Measurements from ENCODE around the gene ADRA2B.

ADRA2B gene

GRCh38 chr2:96137321-96138178, 21.2 kb upstream of the ADRA2B start:
- no peak for DNase-seq (ENCODE audit: low spot score)

DNA sequence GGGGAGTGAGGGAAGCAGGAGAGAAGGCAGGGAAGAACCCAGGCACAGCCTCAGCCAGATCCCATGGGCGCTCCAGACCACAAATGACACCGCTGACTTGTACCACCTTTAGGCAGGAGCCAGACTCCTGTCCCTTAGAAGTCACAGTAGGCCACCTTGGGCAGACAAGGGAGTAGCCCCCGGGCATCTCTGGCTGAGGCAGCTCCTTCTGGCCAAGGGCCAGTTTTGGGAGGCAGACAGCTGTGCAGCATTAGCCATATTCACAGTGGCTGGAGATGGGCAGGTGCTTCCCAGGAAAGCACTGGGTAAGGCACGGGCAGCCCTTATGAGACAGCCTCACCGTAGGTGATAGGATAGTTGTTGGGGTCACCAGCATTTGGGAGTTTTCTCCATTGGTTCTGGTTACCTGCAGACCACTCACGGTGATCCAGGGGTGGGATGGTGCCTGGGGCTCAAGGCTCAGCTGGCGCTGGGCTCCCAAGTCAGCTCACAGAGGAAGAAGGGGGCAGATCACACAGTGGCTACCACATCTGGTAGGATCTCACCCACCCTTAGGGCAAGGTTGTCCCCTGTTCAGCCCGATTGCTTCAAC, 19.9 kb upstream of the ADRA2B start:
- DNase-seq (ENCODE audit: low spot score): no peak

DNA sequence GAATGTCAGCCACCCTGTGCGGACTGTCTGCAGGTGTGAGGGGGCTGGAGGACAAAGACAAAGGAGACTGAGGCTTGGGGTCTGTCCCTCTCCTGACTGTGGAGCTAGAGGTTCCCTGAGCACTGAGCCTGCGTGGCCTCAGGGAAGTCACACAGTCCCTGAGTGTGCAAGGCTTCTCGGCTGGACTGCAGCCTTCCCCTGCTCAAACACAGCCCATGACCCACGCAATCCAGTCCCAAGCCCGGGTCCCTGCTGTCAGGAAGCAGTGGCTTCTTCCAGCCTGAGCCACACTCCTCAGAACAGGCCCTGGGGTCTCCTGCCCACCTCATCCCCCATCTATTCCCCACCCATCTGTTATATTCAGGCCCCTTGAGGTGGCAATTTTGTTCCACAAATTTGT, 19.2 kb upstream of the ADRA2B start:
- DNase-seq (ENCODE audit: low spot score): no peak

DNA sequence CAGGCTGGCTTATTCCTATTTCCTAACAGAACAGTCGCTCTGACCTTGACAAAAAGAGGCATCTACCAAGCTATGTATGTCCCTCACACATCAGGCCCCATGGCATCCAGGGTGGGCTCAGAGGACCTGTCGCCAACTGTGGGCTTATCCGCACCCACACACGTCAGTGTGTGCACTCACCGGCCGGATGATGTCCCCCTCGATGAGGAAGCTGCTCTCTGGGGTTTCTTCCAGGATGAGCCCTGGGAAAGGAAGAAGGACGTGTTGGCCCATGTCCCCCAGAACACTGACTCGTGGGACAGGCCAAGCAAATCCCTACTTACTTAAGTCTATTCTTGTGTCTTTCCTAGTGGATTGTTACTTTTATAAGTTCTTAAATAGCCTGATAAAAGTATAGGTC, 18.8 kb upstream of the ADRA2B start:
- no peak for DNase-seq (ENCODE audit: low spot score)

- no peak for DNase-seq (ENCODE audit: low spot score)
These were observed 18.1 kb upstream of the ADRA2B start for GRCh38 chr2:96134421-96134820.

DNA sequence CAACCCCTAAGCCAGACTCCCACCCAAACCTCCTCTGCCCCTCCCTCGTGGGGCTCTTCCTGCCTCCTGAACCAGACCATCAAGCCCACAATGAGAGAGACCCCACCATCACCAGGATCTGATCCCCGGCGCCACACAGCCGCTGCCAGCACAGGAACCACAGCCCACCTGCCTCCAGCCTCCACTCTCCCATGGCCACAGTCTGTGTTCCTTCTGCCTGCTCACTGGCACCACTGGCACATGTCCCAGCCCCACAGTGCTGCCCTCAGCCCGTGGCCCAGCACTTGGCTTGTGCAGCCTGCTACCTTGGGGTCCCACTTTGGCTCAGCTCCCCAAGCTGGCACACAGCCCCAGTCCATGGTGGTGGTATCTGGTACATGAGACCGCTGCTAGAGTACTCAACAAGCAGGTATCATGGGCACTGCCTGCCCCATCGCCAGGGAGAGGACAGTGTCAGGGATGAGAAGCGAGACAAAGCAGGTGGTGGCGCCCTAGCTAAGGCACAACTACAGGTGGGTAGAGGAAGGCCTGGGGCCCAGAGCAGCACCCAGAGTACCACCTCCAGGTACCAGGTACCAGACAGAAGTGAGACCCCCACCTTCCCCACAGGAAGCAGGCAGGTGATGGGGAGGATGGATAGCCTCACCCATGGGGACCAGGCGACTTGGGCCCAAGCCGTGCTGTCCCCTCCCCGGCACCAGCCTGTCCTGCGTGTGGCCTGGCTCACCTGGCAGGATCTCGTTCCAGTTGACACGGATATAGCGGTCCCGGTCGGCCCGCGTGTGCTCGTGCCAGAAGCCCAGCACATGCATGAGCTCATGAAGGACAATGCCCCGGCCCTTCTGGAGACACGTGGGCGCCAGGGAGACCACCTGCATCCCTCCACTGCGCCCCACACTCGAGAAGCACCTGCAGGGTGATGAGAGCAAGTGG, 15.7 kb upstream of the ADRA2B start:
- no peak for DNase-seq (ENCODE audit: low spot score)

DNA sequence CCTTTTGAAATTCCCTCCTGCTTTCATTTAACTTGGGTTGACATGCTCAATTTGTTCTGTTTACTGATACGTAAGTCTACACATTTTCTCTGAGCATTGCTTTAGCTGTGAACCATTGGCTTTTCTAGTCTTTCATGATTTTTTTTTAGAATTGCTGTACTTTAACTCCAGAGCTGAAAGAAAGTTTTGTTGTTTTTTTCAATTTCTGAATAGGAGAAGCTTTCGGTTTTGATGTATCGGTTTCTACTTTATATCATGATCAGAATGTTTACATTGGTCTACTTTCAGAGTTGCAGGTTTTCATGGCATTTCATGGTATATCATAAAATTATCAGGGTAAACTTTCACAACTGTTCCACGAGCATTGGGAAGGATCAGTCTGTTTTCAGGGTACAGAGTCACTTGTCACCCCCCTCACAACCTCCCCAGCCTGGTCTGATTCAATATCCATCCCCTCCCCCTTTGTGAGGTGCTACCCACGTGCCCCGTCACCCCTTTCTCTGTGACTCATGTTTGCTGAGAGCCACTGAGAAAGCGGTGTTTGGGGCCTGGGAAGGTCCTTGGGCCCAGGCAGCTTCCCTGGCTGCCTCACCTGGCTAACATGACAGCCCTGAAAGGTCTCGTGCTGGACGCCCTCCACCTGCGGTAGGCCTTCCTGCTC, 14.9 kb upstream of the ADRA2B start:
- no peak for DNase-seq (ENCODE audit: low spot score)

DNA sequence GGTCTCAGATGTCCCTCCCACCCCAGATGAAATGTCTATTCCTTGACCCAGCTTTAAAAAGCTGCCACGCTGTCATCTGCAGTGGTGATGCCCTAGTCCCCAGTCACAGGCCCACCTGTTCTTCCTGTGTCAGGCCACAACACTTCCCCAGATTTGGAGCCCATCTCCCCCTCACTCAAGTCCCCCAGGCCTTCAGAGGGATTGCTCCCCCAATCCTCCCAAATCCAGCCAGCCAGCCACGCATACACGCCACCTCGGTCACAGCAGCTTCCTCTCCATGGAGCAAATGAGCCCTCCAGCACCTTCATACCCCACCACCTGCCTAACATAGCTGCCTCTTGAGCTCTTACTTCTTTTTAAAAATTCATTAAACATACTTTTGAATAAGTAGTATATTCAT, 14.1 kb upstream of the ADRA2B start:
- DNase-seq (ENCODE audit: low spot score): no peak

GRCh38 chr2:96129528-96130120, 13.3 kb upstream of the ADRA2B start:
- DNase-seq (ENCODE audit: low spot score): no peak

DNA sequence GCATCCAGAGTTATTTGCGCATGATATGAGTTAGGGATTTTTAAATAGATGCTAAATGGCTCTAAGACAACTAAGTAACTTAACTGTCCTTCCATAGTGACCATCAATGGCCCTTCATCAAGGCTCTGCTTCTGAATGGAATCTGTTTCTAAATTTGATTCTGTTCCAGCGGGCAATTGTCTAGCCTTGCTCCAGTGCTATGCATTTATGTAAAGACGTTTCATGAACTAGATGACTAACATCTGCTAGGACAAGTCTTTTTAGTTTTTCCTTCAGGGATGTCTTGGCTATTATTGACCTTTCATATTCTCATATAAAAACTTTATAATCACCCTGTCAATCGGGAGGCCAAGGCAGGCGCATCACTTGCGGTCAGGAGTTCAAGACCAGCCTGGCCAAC, 12.1 kb upstream of the ADRA2B start:
- DNase-seq (ENCODE audit: low spot score): no peak

DNA sequence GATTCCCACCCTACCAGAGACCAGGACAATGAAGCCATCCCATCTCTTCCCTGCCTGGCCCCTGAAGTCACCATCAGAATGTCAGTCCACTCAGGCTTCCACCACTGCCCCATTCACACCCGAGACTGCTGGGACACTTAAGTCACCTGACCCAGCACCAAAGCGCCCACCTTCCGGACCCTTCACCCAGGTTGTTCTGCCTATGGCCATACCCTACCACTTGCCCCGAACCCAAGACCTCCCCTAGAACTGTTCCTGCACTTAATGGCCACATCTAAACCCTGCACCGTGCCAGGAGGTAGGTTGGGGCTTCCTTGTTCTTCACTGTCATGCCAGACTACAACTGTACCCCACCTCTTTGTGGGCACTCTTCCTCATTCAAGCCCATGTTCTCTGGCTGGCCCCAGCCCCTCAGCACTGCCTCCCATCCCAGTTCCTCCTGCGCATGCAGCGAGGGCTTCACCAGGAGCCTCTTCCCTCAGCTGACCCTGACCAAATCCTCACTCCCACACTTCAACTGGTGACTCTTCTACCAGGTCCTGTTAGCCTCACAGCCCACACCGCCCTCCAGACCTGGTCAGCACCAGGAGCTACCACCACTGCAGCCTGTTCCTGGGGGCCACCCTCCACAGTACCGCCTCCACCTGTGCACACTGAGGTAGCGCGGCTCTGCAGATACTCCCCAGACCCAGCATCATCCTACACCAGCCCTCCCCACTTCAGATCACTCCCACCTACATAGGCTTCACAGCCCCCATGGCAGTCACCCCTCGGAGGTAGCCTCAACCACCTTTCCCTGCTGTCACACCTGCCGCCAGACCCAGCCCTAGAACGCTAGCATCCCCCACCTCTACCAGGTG, 8.3 kb upstream of the ADRA2B start:
- no peak for DNase-seq (ENCODE audit: low spot score)

DNA sequence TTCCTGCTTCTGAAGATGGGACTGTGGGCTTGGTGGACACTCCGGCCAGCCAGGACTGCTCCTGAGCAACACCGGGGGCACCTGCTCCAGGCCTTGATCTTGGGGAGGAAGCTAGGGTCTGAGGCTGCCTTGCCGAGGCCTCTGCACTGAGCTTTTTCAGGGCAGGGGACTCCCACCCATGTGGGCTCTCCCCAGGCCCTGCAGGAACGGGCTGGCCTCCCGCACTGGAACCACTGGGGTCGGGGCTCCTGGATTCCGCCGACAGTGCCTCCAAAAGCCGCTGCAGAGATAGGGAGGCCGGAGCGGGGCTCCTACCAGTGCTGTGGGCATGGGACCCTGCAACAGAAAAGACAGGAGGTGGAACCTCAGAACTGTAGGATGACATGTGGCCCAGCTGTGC, 7.6 kb upstream of the ADRA2B start:
- no peak for DNase-seq (ENCODE audit: low spot score)

DNA sequence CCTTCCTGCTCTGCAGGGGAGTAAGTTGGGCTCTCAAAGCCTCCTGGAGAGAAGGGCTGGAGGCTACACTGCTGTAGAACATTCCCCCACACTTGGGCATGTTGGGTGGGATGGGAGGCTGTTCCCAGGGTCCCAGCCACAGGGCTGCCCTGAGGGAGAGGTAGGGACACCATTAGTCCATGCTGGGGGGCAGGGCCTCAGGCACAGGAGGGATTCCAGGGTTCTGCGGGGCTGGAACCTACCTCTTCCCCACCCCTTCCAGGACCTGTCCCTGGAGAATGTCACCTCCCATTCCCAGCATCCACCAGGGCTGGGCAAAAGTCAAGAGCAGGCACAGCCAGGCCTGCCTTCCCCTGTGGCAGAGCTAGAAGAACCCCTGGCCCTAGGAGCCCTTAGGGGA, 6.9 kb upstream of the ADRA2B start:
- no peak for DNase-seq (ENCODE audit: low spot score)

DNA sequence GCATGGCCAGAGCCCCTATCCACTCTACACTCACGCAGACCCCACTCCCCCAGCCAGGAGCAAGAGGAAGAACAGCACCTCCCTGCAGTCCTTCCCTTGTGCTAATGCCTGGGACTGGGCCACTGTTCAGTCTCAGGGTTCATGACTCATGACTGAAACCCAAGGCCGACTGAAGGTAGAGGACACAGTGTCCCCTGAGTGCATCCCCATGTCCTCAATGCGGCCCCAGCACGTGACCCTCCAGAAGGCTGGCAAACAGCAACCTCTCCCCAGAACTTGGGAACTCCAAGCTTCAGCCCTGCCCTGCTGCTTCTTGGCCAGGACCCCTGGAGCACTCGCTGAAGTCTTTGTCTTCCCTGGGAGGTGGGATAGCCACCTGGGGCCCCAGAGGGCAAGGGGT, 6.0 kb upstream of the ADRA2B start:
- DNase-seq (ENCODE audit: low spot score): no peak

DNA sequence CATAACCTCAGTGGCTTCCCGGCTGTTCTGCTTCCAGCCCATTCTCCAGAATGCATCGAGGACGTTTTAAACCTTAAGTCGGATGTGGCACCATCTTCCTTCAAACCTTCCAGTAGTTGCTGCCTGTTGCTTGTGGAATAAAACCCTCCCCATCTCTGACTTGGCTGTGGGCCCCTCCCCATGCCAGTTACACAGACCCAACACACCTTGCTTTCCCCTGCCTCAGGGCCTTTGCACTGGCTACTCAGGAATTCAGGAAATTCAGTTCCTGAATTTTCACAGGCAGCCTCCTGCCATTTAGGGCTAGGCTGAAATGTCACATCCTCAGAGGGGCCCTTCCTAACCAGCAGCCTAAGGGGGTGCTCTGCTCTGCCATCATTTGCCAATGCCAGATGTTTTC, 5.0 kb upstream of the ADRA2B start:
- no peak for DNase-seq (ENCODE audit: low spot score)

- no peak for DNase-seq (ENCODE audit: low spot score)
These were observed 4.6 kb upstream of the ADRA2B start for GRCh38 chr2:96120991-96121390.

DNA sequence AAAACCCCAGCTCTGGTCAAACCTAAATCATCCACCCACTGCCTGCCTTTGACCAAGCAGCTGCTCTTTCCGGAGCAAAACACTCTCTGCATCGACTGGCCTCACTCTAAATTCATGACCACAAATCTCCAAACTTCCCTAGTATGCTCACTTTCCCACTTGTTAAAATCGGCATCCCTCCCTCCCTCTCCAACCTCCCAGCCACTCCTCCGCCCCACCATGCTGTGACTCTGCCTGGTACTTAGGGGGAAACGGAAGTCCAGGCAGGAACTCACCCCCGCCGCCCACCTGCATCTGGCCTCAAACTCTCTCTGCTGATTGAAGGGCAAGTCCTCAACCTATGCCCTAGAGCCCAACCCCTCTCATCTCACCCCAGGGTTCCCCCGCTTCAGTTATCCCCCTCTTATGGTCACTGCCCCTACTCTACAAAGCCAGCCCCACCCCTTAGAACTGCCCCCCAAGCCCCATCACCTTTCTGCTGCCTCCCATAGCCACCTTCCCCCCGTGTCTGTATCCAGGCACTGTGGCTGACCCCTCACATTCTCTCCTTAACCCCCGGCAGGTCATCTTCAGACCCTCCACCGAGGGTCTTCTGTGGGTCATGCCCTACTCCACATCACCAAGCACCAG, 3.8 kb upstream of the ADRA2B start:
- no peak for DNase-seq (ENCODE audit: low spot score)

GRCh38 chr2:96119389-96119751, 3.0 kb upstream of the ADRA2B start:
- DNase-seq (ENCODE audit: low spot score): no peak

DNA sequence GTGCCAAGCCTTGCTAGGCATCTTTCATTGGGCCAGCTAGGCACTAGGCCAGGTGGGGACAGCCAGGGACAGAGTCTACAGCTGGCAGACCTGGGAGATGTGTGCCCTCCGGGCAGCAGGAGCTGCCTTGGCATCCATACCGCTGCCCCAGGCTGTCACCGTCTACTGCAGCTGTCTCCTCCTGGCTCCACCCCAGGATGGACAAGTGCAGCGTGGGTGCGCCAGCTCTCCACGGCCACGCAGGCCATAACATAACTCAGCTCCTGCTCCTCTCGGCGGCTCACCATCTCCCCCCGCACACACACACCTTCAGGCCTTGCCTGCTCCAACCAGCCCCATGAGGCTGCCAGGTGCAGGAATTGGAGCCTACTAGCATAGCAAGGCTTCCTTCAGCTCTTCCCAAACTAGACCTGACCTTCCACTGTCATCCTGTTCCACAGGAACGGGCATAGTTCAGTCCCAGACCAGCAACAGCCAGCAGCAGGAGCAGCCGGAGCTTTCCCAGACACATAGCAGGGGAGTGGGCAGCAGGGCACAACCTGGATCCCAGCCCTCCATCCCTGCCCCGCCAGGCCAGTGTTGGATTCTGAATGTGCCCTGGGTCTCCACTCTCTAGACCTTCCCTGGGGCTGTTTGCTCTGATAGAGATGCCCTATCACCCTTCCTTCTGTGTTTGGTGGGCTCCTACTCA, 2.5 kb upstream of the ADRA2B start:
- no peak for DNase-seq (ENCODE audit: low spot score)

Data from left forelimb (tissue), 1 donor.